Right lobe of liver (tissue), 4 donors: ENCODE data around the gene RMC1.

ENCODE experiments used
- CTCF ChIP-seq, 4 donors: fragments of 200-600 bp in 3 of 4; fragments of 450-650 bp in 1 of 4; IDR thresholded peaks; one replicate each; pipeline versions ENCODE4 v1.5.1 to v1.8.0; 2016 to 2022; ENCODE audit warnings: antibody characterized with exemption in 4 of 4, mild to moderate bottlenecking in 2 of 4
- POLR2A ChIP-seq: fragments of 450-650 bp; IDR thresholded peaks from one replicate; pipeline ENCODE4 v1.6.1; 2017; ENCODE audit warnings: antibody characterized with exemption, mild to moderate bottlenecking
- donor health status: DM: no; HTN: no; CAD: no.
- donor health status: DM: no; HTN: no; CAD: no.
- donor health status: DM: no; HTN: yes; CAD: no.

GRCh38 chr18:23515911-23516546, 12.7 kb downstream of the RMC1 start:
- peak; percentile 80 to 94 (median 90) for TF ChIP-seq CTCF (IDR thresholded peaks at IDR 0.05)
- TF ChIP-seq POLR2A = no peak
